H9 (cell line): ENCODE data around the gene ZNF599. TPM values are rescaled to one million over a fixed set of nuclear protein-coding genes. Genes with fewer than 3 reads are reported as not detected.

Source experiments
- DNase-seq: peaks from one replicate; pipeline ENCODE4 v3.0.0-alpha.2; 2017
- H2AFZ ChIP-seq: one replicate; pipeline ENCODE4 v1.6.1; 2013; ENCODE audit warnings: mild to moderate bottlenecking, low read length, control low read depth, moderate library complexity
- H2AK5ac ChIP-seq: 2 replicates; pipeline ENCODE4 v1.6.1; 2013; ENCODE audit warnings: low read length, control low read depth, mixed read lengths; ENCODE audit not compliant: insufficient read length
- H2BK120ac ChIP-seq: one replicate; pipeline ENCODE4 v1.6.1; 2013; ENCODE audit warnings: low read depth, mild to moderate bottlenecking, low read length, control low read depth, inconsistent platforms; ENCODE audit not compliant: poor library complexity, severe bottlenecking
- H2BK12ac ChIP-seq: 2 replicates; pipeline ENCODE4 v1.6.1; 2013; ENCODE audit warnings: low read length, control low read depth, mixed read lengths, low read depth; ENCODE audit not compliant: insufficient read length
- H2BK15ac ChIP-seq: 2 replicates; pipeline ENCODE4 v1.6.1; 2013; ENCODE audit warnings: low read depth, low read length, control low read depth
- H2BK20ac ChIP-seq: one replicate; pipeline ENCODE4 v1.6.1; 2013; ENCODE audit warnings: low read depth, mild to moderate bottlenecking, low read length, control low read depth, inconsistent platforms; ENCODE audit not compliant: poor library complexity, severe bottlenecking
- H2BK5ac ChIP-seq: 2 replicates; pipeline ENCODE4 v1.6.1; 2013; ENCODE audit warnings: low read length, control low read depth, mixed read lengths; ENCODE audit not compliant: insufficient read length
- H3K14ac ChIP-seq: 2 replicates; pipeline ENCODE4 v1.6.1; 2013; ENCODE audit warnings: low read length, control low read depth; ENCODE audit not compliant: insufficient read depth
- H3K18ac ChIP-seq: 2 replicates; pipeline ENCODE4 v1.6.1; 2013; ENCODE audit warnings: low read depth, mild to moderate bottlenecking, mixed read lengths, low read length, control low read depth; ENCODE audit not compliant: insufficient read length
- H3K23ac ChIP-seq: 2 replicates; pipeline ENCODE4 v1.6.1; 2013; ENCODE audit warnings: low read length, control low read depth, mixed read lengths, low read depth; ENCODE audit not compliant: insufficient read length
- H3K23me2 ChIP-seq: 2 replicates; pipeline ENCODE4 v1.6.1; 2013; ENCODE audit warnings: low read depth, mild to moderate bottlenecking, mixed read lengths, low read length, control low read depth; ENCODE audit not compliant: insufficient read length, poor library complexity, severe bottlenecking
- H3K27ac ChIP-seq: 2 replicates; pipeline ENCODE4 v1.5.1; 2013; ENCODE audit warnings: low read length, control low read depth, mixed read lengths, low read depth; ENCODE audit not compliant: insufficient read length
- H3K27me3 ChIP-seq: 2 replicates; pipeline ENCODE4 v1.6.1; 2013; ENCODE audit warnings: low read length, control low read depth, inconsistent platforms; ENCODE audit not compliant: insufficient read depth
- H3K4ac ChIP-seq: 2 replicates; pipeline ENCODE4 v1.6.1; 2013; ENCODE audit warnings: low read depth, mild to moderate bottlenecking, control low read depth, inconsistent platforms, low read length, moderate library complexity
- H3K4me1 ChIP-seq: 2 replicates; pipeline ENCODE4 v1.6.1; 2013; ENCODE audit warnings: low read length, control low read depth, inconsistent platforms; ENCODE audit not compliant: insufficient read depth
- H3K4me2 ChIP-seq: 2 replicates; pipeline ENCODE4 v1.6.1; 2013; ENCODE audit warnings: low read length, control low read depth, mixed read lengths; ENCODE audit not compliant: insufficient read length, insufficient read depth
- H3K56ac ChIP-seq: 2 replicates; pipeline ENCODE4 v1.6.1; 2013; ENCODE audit warnings: low read depth, mild to moderate bottlenecking, mixed read lengths, low read length, control low read depth; ENCODE audit not compliant: insufficient read length
- H3K79me1 ChIP-seq: 2 replicates; pipeline ENCODE4 v1.6.1; 2013; ENCODE audit warnings: low read depth, mild to moderate bottlenecking, moderate library complexity, low read length, control low read depth, inconsistent platforms; ENCODE audit not compliant: insufficient read depth, poor library complexity, severe bottlenecking
- H3K79me2 ChIP-seq: 2 replicates; pipeline ENCODE4 v1.6.1; 2013; ENCODE audit warnings: low read length, control low read depth, inconsistent platforms; ENCODE audit not compliant: insufficient read depth
- H3K9ac ChIP-seq: 2 replicates; pipeline ENCODE4 v1.6.1; 2013; ENCODE audit warnings: low read length, control low read depth, mixed read lengths; ENCODE audit not compliant: insufficient read length; ENCODE audit errors: extremely low read depth
- H3K9me3 ChIP-seq: one replicate; pipeline ENCODE4 v1.6.1; 2013; ENCODE audit warnings: low read depth, low read length, inconsistent platforms; ENCODE audit not compliant: control insufficient read depth
- H3T11ph ChIP-seq: one replicate; pipeline ENCODE4 v1.6.1; 2013; ENCODE audit warnings: mild to moderate bottlenecking, low read length, control low read depth, inconsistent platforms
- H4K20me1 ChIP-seq: one replicate; pipeline ENCODE4 v1.6.1; 2013; ENCODE audit not compliant: control insufficient read depth, insufficient read length, insufficient read depth
- H4K5ac ChIP-seq: 2 replicates; pipeline ENCODE4 v1.6.1; 2013; ENCODE audit warnings: low read depth, mild to moderate bottlenecking, mixed read lengths, low read length, control low read depth; ENCODE audit not compliant: insufficient read length
- H4K8ac ChIP-seq: replicated peaks from 2 replicates; pipeline ENCODE4 v1.6.1; 2013; ENCODE audit warnings: low read length, control low read depth, mixed read lengths, low read depth; ENCODE audit not compliant: insufficient read length
- H4K91ac ChIP-seq: 2 replicates; pipeline ENCODE4 v1.6.1; 2013; ENCODE audit warnings: low read depth, mild to moderate bottlenecking, moderate library complexity, mixed read lengths, low read length, control low read depth; ENCODE audit not compliant: insufficient read length
- H3K27ac Mint-ChIP-seq, 3 experiments: 2 replicates in 2 of 3; 3 replicates in 1 of 3; pipeline ENCODE4 v1.8.0; 2020 to 2021; ENCODE audit warnings: mixed read lengths in 3 of 3, mild to moderate bottlenecking in 1 of 3, moderate library complexity in 1 of 3
- H3K27me3 Mint-ChIP-seq: 2 replicates; pipeline ENCODE4 v1.8.0; 2021; ENCODE audit warnings: low read depth, mild to moderate bottlenecking, moderate library complexity, mixed read lengths
- H3K36me3 Mint-ChIP-seq, 3 experiments: 2 replicates in 2 of 3; 3 replicates in 1 of 3; pipeline ENCODE4 v1.8.0; 2020 to 2021; ENCODE audit warnings: low read depth in 3 of 3, mixed read lengths in 3 of 3; ENCODE audit not compliant: insufficient read depth in 1 of 3
- H3K4me1 Mint-ChIP-seq, 2 experiments: 2 replicates each; pipeline ENCODE4 v1.8.0; 2020; ENCODE audit warnings: mixed read lengths in 2 of 2
- H3K4me3 Mint-ChIP-seq, 2 experiments: 2 replicates in 1 of 2; 3 replicates in 1 of 2; pipeline ENCODE4 v1.8.0; 2020 to 2021; ENCODE audit warnings: mild to moderate bottlenecking in 2 of 2, mixed read lengths in 2 of 2, moderate library complexity in 1 of 2
- H3K9me3 Mint-ChIP-seq, 2 experiments: 2 replicates in 1 of 2; 3 replicates in 1 of 2; pipeline ENCODE4 v1.8.0; 2020; ENCODE audit warnings: mild to moderate bottlenecking in 2 of 2, mixed read lengths in 2 of 2, moderate library complexity in 1 of 2
- CTCF ChIP-seq: fragments of 200-600 bp; sonication (generic); conservative IDR thresholded peaks from 3 replicates; pipeline ENCODE4 v1.8.0; 2021; ENCODE audit warnings: antibody characterized with exemption, mild to moderate bottlenecking
- WGBS: extraction: QIAGEN DNeasy Blood & Tissue Kit; methylation state at CpG from one replicate; pipeline ENCODE4 v1.1.7; 2013; ENCODE audit warnings: missing lambda C conversion rate, low lambda C conversion rate, mixed read lengths; ENCODE audit not compliant: insufficient read length; ENCODE audit errors: extremely low coverage; 5-methylcytosine and 5-hydroxymethylcytosine counted together
- total RNA-seq: library from RNA; stranded (reverse); gene quantifications from 2 replicates; pipeline ENCODE4 v1.2.1, GENCODE V29; 2021

Gene ZNF599
- total RNA-seq, 1 experiment from 2014 or later, result 3.9 TPM

- no peak within 1 kb of the TSS for H2BK20ac ChIP-seq
- peak within 1 kb of the TSS; percentile 47 for H3K27ac ChIP-seq
- no peak within 1 kb of the TSS for H4K91ac ChIP-seq
- Mint-ChIP-seq H3K27me3 (peaks cover 2% of the 10 kb centered on the region), H3K4me1 (peaks cover 12 to 15% of the 10 kb centered on the region in 2 experiments; a peak in 3 of 4 replicates), H3K27ac (peak within 1 kb of the TSS; percentile 97 to 99 (median 98)), H3K4me3 (peak within 1 kb of the TSS; percentile 83 to 94), H3K36me3 (peaks cover 3 to 20% (median 15%) of the 10 kb centered on the region in 3 experiments; a peak in 6 of 7 replicates), H3K9me3 (peaks cover 9 to 13% of the 10 kb centered on the region in 2 experiments)
- H2BK120ac ChIP-seq, result peak within 1 kb of the TSS; percentile 79
- no peaks in the 10 kb centered on the region for H3K27me3 ChIP-seq
- H3K23ac ChIP-seq, result no peak within 1 kb of the TSS
- H4K8ac ChIP-seq, result peak within 1 kb of the TSS; percentile 90
- no peak within 1 kb of the TSS for H2BK15ac ChIP-seq
- H3K23me2 ChIP-seq, result peaks cover 11% of the 10 kb centered on the region
- H3K14ac ChIP-seq, result peak within 1 kb of the TSS; percentile 90; the same call in 1 of the 2 replicates
- no peaks in the 10 kb centered on the region for H3K9me3 ChIP-seq
- H3K4ac ChIP-seq, result no peak within 1 kb of the TSS; the same call in 1 of the 2 replicates
- peak within 1 kb of the TSS; percentile 98 for H3K4me2 ChIP-seq
- H2AK5ac ChIP-seq, result no peak within 1 kb of the TSS
- H3K79me2 ChIP-seq, result no peaks in the 10 kb centered on the region
- H2BK5ac ChIP-seq, result no peak within 1 kb of the TSS
- H3K79me1 ChIP-seq, result no peaks in the 10 kb centered on the region
- H3K4me1 ChIP-seq, result no peaks in the 10 kb centered on the region
- peak within 1 kb of the TSS; percentile 71 for H2AFZ ChIP-seq
- WGBS, result no CpG with 5 or more reads among the region's 67 CpGs
- peak within 1 kb of the TSS; percentile 74 for H3K9ac ChIP-seq
- H3T11ph ChIP-seq, result peak within 1 kb of the TSS; percentile 46
- TF ChIP-seq CTCF, result no peak
- H3K18ac ChIP-seq, result peak within 1 kb of the TSS; percentile 94
- H3K56ac ChIP-seq, result no peak within 1 kb of the TSS
- H2BK12ac ChIP-seq, result no peak within 1 kb of the TSS
- peak; percentile 91 for DNase-seq
- H4K20me1 ChIP-seq, result no peaks in the 10 kb centered on the region
- H4K5ac ChIP-seq, result peak within 1 kb of the TSS; percentile 86
Observed at GRCh38 chr19:34733746-34734536, 39.1 kb downstream of the ZNF599 start, which contains the start of gene ZNF181. ZNF181 (plus strand) TSS chr19:34734243; CDS start chr19:34735038, 795 bp downstream.
